ENCODE results near the gene PEX5L.

The PEX5L gene

DNA sequence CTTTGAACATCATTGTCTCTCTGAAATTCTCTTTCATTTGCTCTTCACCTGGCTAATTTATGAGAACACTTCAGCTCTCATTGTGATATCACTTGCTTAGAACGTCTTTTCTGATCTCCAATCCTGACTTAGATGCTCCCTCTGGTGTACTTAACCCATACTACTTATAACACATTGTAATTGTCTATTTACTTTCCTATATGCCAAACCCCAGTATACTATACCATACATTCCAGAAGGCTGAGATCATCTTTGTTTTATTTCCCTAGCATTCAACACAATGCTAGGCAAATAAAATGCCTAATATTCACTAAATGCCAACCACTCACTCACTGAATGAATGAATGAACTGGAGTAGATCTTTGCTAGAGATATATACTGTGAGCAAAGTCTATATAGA, 27.0 kb upstream of the PEX5L start:
- TF ChIP-seq FOXP2 (optimal IDR thresholded peaks at IDR 0.05; ENCODE audit: borderline replicate concordance, extremely low read depth, extremely low read length, insufficient read depth) (no peak), TAF1 (IDR thresholded peaks at IDR 0.05; ENCODE audit: borderline replicate concordance, insufficient read depth, low read length) (no peak), POLR2AphosphoS5 (IDR thresholded peaks at IDR 0.05; ENCODE audit: low read depth, low read length) (no peak), SIN3A (IDR thresholded peaks at IDR 0.05; ENCODE audit: borderline replicate concordance, insufficient read depth, low read length) (no peak)
- TF ChIP-seq, protein P1, sequence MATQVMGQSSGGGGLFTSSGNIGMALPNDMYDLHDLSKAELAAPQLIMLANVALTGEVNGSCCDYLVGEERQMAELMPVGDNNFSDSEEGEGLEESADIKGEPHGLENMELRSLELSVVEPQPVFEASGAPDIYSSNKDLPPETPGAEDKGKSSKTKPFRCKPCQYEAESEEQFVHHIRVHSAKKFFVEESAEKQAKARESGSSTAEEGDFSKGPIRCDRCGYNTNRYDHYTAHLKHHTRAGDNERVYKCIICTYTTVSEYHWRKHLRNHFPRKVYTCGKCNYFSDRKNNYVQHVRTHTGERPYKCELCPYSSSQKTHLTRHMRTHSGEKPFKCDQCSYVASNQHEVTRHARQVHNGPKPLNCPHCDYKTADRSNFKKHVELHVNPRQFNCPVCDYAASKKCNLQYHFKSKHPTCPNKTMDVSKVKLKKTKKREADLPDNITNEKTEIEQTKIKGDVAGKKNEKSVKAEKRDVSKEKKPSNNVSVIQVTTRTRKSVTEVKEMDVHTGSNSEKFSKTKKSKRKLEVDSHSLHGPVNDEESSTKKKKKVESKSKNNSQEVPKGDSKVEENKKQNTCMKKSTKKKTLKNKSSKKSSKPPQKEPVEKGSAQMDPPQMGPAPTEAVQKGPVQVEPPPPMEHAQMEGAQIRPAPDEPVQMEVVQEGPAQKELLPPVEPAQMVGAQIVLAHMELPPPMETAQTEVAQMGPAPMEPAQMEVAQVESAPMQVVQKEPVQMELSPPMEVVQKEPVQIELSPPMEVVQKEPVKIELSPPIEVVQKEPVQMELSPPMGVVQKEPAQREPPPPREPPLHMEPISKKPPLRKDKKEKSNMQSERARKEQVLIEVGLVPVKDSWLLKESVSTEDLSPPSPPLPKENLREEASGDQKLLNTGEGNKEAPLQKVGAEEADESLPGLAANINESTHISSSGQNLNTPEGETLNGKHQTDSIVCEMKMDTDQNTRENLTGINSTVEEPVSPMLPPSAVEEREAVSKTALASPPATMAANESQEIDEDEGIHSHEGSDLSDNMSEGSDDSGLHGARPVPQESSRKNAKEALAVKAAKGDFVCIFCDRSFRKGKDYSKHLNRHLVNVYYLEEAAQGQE (IDR thresholded peaks at IDR 0.05; ENCODE audit: insufficient read depth in 1 of 2, low read depth in 2 of 2, low read length in 2 of 2) = no peak

GRCh38 chr3:180062771-180063170, 26.0 kb upstream of the PEX5L start:
- TF ChIP-seq, protein P1 (IDR thresholded peaks at IDR 0.05; ENCODE audit: insufficient read depth in 1 of 2, low read depth in 2 of 2, low read length in 2 of 2) = no peak
- no peak for TF ChIP-seq SIN3A (IDR thresholded peaks at IDR 0.05; ENCODE audit: borderline replicate concordance, insufficient read depth, low read length)
- TF ChIP-seq POLR2AphosphoS5 (IDR thresholded peaks at IDR 0.05; ENCODE audit: low read depth, low read length) = no peak
- TF ChIP-seq FOXP2 (optimal IDR thresholded peaks at IDR 0.05; ENCODE audit: borderline replicate concordance, extremely low read depth, extremely low read length, insufficient read depth) = no peak
- no peak for TF ChIP-seq TAF1 (IDR thresholded peaks at IDR 0.05; ENCODE audit: borderline replicate concordance, insufficient read depth, low read length)

DNA sequence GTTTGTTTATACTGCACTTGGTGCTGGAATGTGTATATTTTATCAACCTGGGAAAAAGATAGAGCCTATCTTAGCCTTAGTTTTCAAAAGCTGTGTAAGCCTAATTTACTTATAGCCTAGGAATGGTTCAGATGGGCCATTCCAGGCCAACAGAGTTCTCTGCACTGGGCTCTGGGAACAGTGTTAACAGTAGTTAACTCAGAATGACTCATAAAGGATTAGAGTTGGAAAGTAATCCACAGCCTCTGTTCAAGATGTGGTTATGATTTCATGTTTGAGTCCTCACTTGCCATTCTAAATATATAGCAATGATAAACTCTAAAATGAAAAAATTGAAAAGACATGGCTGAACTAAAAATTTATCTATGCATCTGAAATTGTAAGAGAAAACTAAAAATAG, 22.6 kb upstream of the PEX5L start:
- TF ChIP-seq TAF1 (IDR thresholded peaks at IDR 0.05; ENCODE audit: borderline replicate concordance, insufficient read depth, low read length) = no peak
- TF ChIP-seq, protein P1 (IDR thresholded peaks at IDR 0.05; ENCODE audit: insufficient read depth in 1 of 2, low read depth in 2 of 2, low read length in 2 of 2) = no peak
- TF ChIP-seq FOXP2 (optimal IDR thresholded peaks at IDR 0.05; ENCODE audit: borderline replicate concordance, extremely low read depth, extremely low read length, insufficient read depth) = no peak
- no peak for TF ChIP-seq POLR2AphosphoS5 (IDR thresholded peaks at IDR 0.05; ENCODE audit: low read depth, low read length)
- TF ChIP-seq SIN3A (IDR thresholded peaks at IDR 0.05; ENCODE audit: borderline replicate concordance, insufficient read depth, low read length) = no peak

GRCh38 chr3:180058238-180058637, 21.5 kb upstream of the PEX5L start:
- no peak for TF ChIP-seq TAF1 (IDR thresholded peaks at IDR 0.05; ENCODE audit: borderline replicate concordance, insufficient read depth, low read length)
- TF ChIP-seq FOXP2 (optimal IDR thresholded peaks at IDR 0.05; ENCODE audit: borderline replicate concordance, extremely low read depth, extremely low read length, insufficient read depth) = no peak
- no peak for TF ChIP-seq POLR2AphosphoS5 (IDR thresholded peaks at IDR 0.05; ENCODE audit: low read depth, low read length)
- TF ChIP-seq SIN3A (IDR thresholded peaks at IDR 0.05; ENCODE audit: borderline replicate concordance, insufficient read depth, low read length) = no peak
- TF ChIP-seq, protein P1 (IDR thresholded peaks at IDR 0.05; ENCODE audit: insufficient read depth in 1 of 2, low read depth in 2 of 2, low read length in 2 of 2) = no peak

DNA sequence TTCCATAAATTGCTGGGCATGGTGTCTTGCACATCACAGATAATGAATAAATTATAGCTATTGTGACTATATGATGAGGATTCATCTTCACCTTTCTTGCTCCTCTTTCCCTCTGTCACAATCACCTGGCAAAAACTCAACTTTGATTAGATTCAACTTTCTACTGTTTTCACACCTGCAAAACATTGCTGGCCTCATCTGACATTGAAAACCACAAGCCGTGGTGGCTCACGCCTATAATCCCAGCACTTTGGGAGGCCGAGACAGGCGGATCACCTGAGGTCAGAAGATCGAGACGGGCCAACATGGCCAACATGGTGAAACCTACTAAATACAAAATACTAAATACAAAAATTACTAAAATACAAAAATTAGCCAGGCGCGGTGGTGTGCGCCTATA, 12.7 kb upstream of the PEX5L start:
- TF ChIP-seq, protein P1 (IDR thresholded peaks at IDR 0.05; ENCODE audit: insufficient read depth in 1 of 2, low read depth in 2 of 2, low read length in 2 of 2) = no peak
- TF ChIP-seq SIN3A (IDR thresholded peaks at IDR 0.05; ENCODE audit: borderline replicate concordance, insufficient read depth, low read length) (no peak), TAF1 (IDR thresholded peaks at IDR 0.05; ENCODE audit: borderline replicate concordance, insufficient read depth, low read length) (no peak), POLR2AphosphoS5 (IDR thresholded peaks at IDR 0.05; ENCODE audit: low read depth, low read length) (no peak), FOXP2 (optimal IDR thresholded peaks at IDR 0.05; ENCODE audit: borderline replicate concordance, extremely low read depth, extremely low read length, insufficient read depth) (no peak)

Data from PFSK-1 (cell line).